Esophagus squamous epithelium (tissue), 5 donors: ENCODE measurements around the gene PARD3. TPM values are rescaled to one million over a fixed set of nuclear protein-coding genes. Genes with fewer than 3 reads are reported as not detected.
A peak's percentile ranks its signal among the peaks of the same experiment; 100 is the strongest.

Experiments used
- DNase-seq: peaks from one replicate; lab custom pipeline; 2025; lab: John Stamatoyannopoulos, UW
- H3K27ac ChIP-seq, 4 donors: fragments of 200-600 bp; sonication (generic); one replicate each; pipeline ENCODE4 v1.5.1; 2016 to 2019; ENCODE audit warnings: mild to moderate bottlenecking in 1 of 4
- H3K27me3 ChIP-seq, 4 donors: fragments of 200-600 bp; sonication (generic); 1 replicate in 3 of 4; 2 replicates in 1 of 4; pipeline versions ENCODE4 v1.5.1 to v1.6.0; 2017 to 2021; ENCODE audit warnings: antibody characterized with exemption in 1 of 4
- H3K36me3 ChIP-seq, 3 donors: fragments of 200-600 bp; sonication (generic); one replicate each; pipeline ENCODE4 v1.5.1; 2016 to 2019
- H3K4me1 ChIP-seq, 3 donors: fragments of 200-600 bp; sonication (generic); one replicate each; pipeline ENCODE4 v1.5.1; 2017 to 2019
- H3K4me3 ChIP-seq, 4 donors: fragments of 200-600 bp; sonication (generic); 1 replicate in 3 of 4; 2 replicates in 1 of 4; pipeline ENCODE4 v1.5.1; 2016 to 2019; ENCODE audit warnings: mild to moderate bottlenecking in 2 of 4, moderate library complexity in 1 of 4
- H3K9me3 ChIP-seq, 3 donors: fragments of 200-600 bp; sonication (generic); one replicate each; pipeline ENCODE4 v1.5.1; 2016 to 2019
- POLR2A ChIP-seq, 4 donors: fragments of 450-650 bp; IDR thresholded peaks; one replicate each; pipeline ENCODE4 v1.6.1; 2017; ENCODE audit warnings: antibody characterized with exemption in 4 of 4, mild to moderate bottlenecking in 4 of 4, moderate library complexity in 3 of 4
- WGBS, 2 donors: methylation state at CpG; one replicate each; pipeline ENCODE4 v1.1.5; 2018; 5-methylcytosine and 5-hydroxymethylcytosine counted together
- intact Hi-C: fragments of 100-400 bp; cut with DNase I; formaldehyde crosslinking; loops from one replicate; pipeline ENCODE4 v1.15.0; 2022
- total RNA-seq, 4 donors: library from RNA; depleted of rRNA; stranded (reverse); fragments of >200 nt; gene quantifications; one replicate each; pipeline ENCODE4 v1.1.0, GENCODE V29; 2016
- TF ChIP-seq, protein P1 (sequence below), 6 experiments: fragments of 450-650 bp in 4 of 6; fragments of 200-600 bp in 2 of 6; sonication (generic) in 2 of 6; IDR thresholded peaks; one replicate each; pipeline ENCODE4 v1.5.1; 2016 to 2019; ENCODE audit warnings: antibody characterized with exemption in 6 of 6, mild to moderate bottlenecking in 4 of 6, moderate library complexity in 4 of 6
- donor health status: DM: yes; HTN: yes; CAD: no.

PARD3 gene
- total RNA-seq, 4 donors from 2014 or later: 57.3 to 114 (median 81.7) TPM

GRCh38 chr10:34581801-34582532, 233.1 kb downstream of the PARD3 start:
- intact Hi-C loops: no loop called here
- DNase-seq: no peak
- WGBS, 2 donors: 49 to 55% methylated on average over 6 of the region's 6 CpGs
- Histone ChIP-seq H3K27ac (peak overlapping the region in 1 of 4 donors; percentile 30), H3K27me3 (no peaks in the 10 kb centered on the region), H3K36me3 (no peaks in the 10 kb centered on the region), H3K4me1 (peaks cover 0 to 55% (median 10%) of the 10 kb centered on the region in 3 donors), H3K9me3 (no peaks in the 10 kb centered on the region), H3K4me3 (no peak overlapping the region)
- TF ChIP-seq POLR2A (IDR thresholded peaks at IDR 0.05): no peak
- TF ChIP-seq, protein P1, sequence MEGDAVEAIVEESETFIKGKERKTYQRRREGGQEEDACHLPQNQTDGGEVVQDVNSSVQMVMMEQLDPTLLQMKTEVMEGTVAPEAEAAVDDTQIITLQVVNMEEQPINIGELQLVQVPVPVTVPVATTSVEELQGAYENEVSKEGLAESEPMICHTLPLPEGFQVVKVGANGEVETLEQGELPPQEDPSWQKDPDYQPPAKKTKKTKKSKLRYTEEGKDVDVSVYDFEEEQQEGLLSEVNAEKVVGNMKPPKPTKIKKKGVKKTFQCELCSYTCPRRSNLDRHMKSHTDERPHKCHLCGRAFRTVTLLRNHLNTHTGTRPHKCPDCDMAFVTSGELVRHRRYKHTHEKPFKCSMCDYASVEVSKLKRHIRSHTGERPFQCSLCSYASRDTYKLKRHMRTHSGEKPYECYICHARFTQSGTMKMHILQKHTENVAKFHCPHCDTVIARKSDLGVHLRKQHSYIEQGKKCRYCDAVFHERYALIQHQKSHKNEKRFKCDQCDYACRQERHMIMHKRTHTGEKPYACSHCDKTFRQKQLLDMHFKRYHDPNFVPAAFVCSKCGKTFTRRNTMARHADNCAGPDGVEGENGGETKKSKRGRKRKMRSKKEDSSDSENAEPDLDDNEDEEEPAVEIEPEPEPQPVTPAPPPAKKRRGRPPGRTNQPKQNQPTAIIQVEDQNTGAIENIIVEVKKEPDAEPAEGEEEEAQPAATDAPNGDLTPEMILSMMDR (IDR thresholded peaks at IDR 0.05): no peak

DNA sequence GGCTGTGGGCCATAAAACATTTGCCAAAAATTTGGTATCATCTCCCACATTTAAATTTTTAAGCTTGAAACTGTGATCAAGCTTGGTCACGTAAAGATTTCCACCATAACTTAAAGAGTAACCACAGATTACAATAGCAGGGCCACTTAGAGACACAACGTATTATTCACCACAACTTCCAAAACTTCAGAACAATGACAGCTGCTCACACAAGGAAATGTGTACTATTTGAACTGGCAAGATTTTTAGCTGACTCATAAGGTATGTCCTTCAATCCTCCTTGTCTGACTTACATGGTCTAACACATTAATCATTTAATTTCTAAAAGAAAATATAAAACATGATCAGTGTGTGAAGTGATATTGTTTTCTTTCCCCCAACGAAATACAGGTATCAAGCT, 234.5 kb downstream of the PARD3 start:
- Histone ChIP-seq H3K27me3 (no peaks in the 10 kb centered on the region), H3K9me3 (no peaks in the 10 kb centered on the region), H3K4me1 (peaks cover 0 to 63% (median 10%) of the 10 kb centered on the region in 3 donors), H3K27ac (peak overlapping the region in 2 of 4 donors; percentile 38 to 53), H3K36me3 (no peaks in the 10 kb centered on the region), H3K4me3 (no peak overlapping the region)
- intact Hi-C loops: no loop called here
- 35 to 36% methylated on average over 3 of the region's 3 CpGs for WGBS, 2 donors
- DNase-seq: no peak
- TF ChIP-seq POLR2A (IDR thresholded peaks at IDR 0.05): no peak
- TF ChIP-seq, protein P1 (IDR thresholded peaks at IDR 0.05): no peak

DNA sequence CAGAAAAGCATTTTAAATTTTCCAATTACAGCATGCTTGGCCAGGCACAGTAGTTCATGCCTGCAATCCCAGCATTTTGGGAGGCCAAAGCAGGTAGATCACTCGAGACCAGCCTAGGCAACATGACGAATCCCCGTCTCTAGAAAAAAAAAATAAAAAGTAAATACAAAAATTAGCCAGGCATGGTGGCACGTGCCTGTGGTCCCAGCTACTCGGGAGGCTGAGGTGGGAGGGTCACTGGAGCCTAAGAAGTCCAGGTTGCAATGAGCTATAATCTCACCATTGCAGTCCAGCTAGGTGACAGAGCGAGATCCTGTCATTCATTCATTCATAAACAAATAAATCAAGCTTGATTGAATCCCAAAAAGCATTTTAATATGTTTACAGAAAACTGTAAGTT, 234.9 kb downstream of the PARD3 start:
- no peak for TF ChIP-seq POLR2A (IDR thresholded peaks at IDR 0.05)
- TF ChIP-seq, protein P1 (IDR thresholded peaks at IDR 0.05): no peak
- Histone ChIP-seq H3K36me3 (no peaks in the 10 kb centered on the region), H3K27me3 (no peaks in the 10 kb centered on the region), H3K9me3 (no peaks in the 10 kb centered on the region), H3K4me1 (peaks cover 0 to 63% (median 10%) of the 10 kb centered on the region in 3 donors), H3K27ac (peak overlapping the region in 2 of 4 donors; percentile 38 to 53), H3K4me3 (no peak overlapping the region)
- WGBS, 2 donors: 20 to 59% methylated on average over 5 to 6 of the region's 6 CpGs
- intact Hi-C loops: no loop called here
- no peak for DNase-seq

GRCh38 chr10:34578468-34578867, 236.6 kb downstream of the PARD3 start:
- 91 to 94% methylated on average over 1 of the region's 1 CpG for WGBS, 2 donors
- H3K36me3 ChIP-seq: no peaks in the 10 kb centered on the region
- intact Hi-C loops: no loop called here
- H3K9me3 ChIP-seq: no peaks in the 10 kb centered on the region
- DNase-seq: no peak
- H3K4me3 ChIP-seq: no peak overlapping the region
- H3K27ac ChIP-seq: no peak overlapping the region
- peaks cover 0 to 55% (median 10%) of the 10 kb centered on the region in 3 donors for H3K4me1 ChIP-seq
- no peaks in the 10 kb centered on the region for H3K27me3 ChIP-seq
- TF ChIP-seq, protein P1 (IDR thresholded peaks at IDR 0.05): no peak
- no peak for TF ChIP-seq POLR2A (IDR thresholded peaks at IDR 0.05)

DNA sequence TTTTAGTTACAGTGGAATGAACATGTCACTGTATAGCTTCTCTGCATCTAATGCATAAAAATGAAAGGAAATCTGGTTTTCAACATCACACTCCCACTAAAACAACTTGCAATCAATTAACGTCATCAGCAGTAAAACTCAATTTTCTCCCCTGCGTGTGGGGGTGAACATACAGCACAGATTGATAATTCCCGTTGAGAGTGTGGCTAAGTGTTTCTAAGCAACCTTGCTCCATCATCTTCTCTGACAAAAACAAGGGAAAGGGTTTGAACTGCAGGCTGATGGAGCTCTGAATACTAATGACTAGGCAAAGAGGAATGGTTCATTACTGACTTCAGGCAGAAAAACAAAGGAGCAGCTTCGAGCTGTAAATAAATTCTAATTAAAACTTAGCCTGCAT, 238.3 kb downstream of the PARD3 start:
- no peak overlapping the region for H3K4me3 ChIP-seq
- DNase-seq: no peak
- no peaks in the 10 kb centered on the region for H3K27me3 ChIP-seq
- H3K4me1 ChIP-seq: peaks cover 0 to 38% (median 3%) of the 10 kb centered on the region in 3 donors
- no peaks in the 10 kb centered on the region for H3K9me3 ChIP-seq
- H3K36me3 ChIP-seq: no peaks in the 10 kb centered on the region
- no peak for TF ChIP-seq POLR2A (IDR thresholded peaks at IDR 0.05)
- TF ChIP-seq, protein P1 (IDR thresholded peaks at IDR 0.05): no peak
- WGBS, 2 donors: 47 to 48% methylated on average over 4 of the region's 4 CpGs
- no peak overlapping the region for H3K27ac ChIP-seq
- intact Hi-C loops: no loop called here
